ENCODE data around the gene SMIM3. TPM values are rescaled to one million over a fixed set of nuclear protein-coding genes. Genes with fewer than 3 reads are reported as not detected.
"Not testable (repeated sequence)": the region's sequence is repeated elsewhere in the genome, so short reads cannot be mapped to it uniquely, and the experiment has no call there.

SMIM3 gene
- total and polyA plus RNA-seq, 2 donors (not counting 1 experiment from before 2014, with no cell fraction given): 59.9 to 69.9 TPM

GRCh38 chr5:150836703-150837102 lies 58.1 kb downstream of the SMIM3 start:
- no peaks in the 10 kb centered on the region for H3K4me1 ChIP-seq (ENCODE audit: control insufficient read depth, extremely low read depth, insufficient read depth, low read length)
- no peak overlapping the region for H2AFZ ChIP-seq (ENCODE audit: low read length)
- no peak for DNase-seq (ENCODE audit: low read depth in 2 of 2)
- H4K20me1 ChIP-seq (ENCODE audit: control insufficient read depth, extremely low read depth, insufficient read depth, low read length): no peaks in the 10 kb centered on the region
- H3K4me2 ChIP-seq (ENCODE audit: extremely low read depth, insufficient read depth, low read length): no peak overlapping the region
- H3K36me3 ChIP-seq (ENCODE audit: control insufficient read depth, insufficient read depth, low read length): no peaks in the 10 kb centered on the region
- TF ChIP-seq EZH2 (IDR thresholded peaks at IDR 0.05; ENCODE audit: low read length, missing control alignments): no peak
- TF ChIP-seq CTCF (conservative IDR thresholded peaks at IDR 0.05 in 1 of 2, IDR thresholded peaks at IDR 0.05 in 1 of 2; ENCODE audit: low read depth in 1 of 2, low read length in 2 of 2): no peak
- no peak overlapping the region for H3K27ac ChIP-seq (ENCODE audit: insufficient read depth, low read length)
- H3K9ac ChIP-seq (ENCODE audit: insufficient read depth, low read length): no peak overlapping the region
- peaks cover 4% of the 10 kb centered on the region for H3K27me3 ChIP-seq (ENCODE audit: control insufficient read depth, insufficient read depth, low read length)
- H3K4me3 ChIP-seq (replicated peaks in 1 of 4; ENCODE audit: control extremely low read depth in 1 of 4, insufficient read depth in 1 of 4, low read depth in 3 of 4, low read length in 4 of 4): no peak overlapping the region
- H3K9me3 ChIP-seq (ENCODE audit: control insufficient read depth, insufficient read depth, low read depth, low read length): no peaks in the 10 kb centered on the region
- H3K79me2 ChIP-seq (ENCODE audit: control insufficient read depth, insufficient read depth, low read length): no peaks in the 10 kb centered on the region

- H2AFZ ChIP-seq (ENCODE audit: low read length); H3K4me3 ChIP-seq (replicated peaks in 1 of 4; ENCODE audit: control extremely low read depth in 1 of 4, insufficient read depth in 1 of 4, low read depth in 3 of 4, low read length in 4 of 4); H3K4me1 ChIP-seq (ENCODE audit: control insufficient read depth, extremely low read depth, insufficient read depth, low read length); H3K4me2 ChIP-seq (ENCODE audit: extremely low read depth, insufficient read depth, low read length); H3K79me2 ChIP-seq (ENCODE audit: control insufficient read depth, insufficient read depth, low read length); H3K27ac ChIP-seq (ENCODE audit: insufficient read depth, low read length); H3K9me3 ChIP-seq (ENCODE audit: control insufficient read depth, insufficient read depth, low read depth, low read length); H4K20me1 ChIP-seq (ENCODE audit: control insufficient read depth, extremely low read depth, insufficient read depth, low read length); DNase-seq (ENCODE audit: low read depth in 2 of 2); H3K27me3 ChIP-seq (ENCODE audit: control insufficient read depth, insufficient read depth, low read length); H3K9ac ChIP-seq (ENCODE audit: insufficient read depth, low read length); H3K36me3 ChIP-seq (ENCODE audit: control insufficient read depth, insufficient read depth, low read length): not testable (repeated sequence)
Measured at GRCh38 chr5:150845185-150845859, 66.8 kb downstream of the SMIM3 start.

DNA sequence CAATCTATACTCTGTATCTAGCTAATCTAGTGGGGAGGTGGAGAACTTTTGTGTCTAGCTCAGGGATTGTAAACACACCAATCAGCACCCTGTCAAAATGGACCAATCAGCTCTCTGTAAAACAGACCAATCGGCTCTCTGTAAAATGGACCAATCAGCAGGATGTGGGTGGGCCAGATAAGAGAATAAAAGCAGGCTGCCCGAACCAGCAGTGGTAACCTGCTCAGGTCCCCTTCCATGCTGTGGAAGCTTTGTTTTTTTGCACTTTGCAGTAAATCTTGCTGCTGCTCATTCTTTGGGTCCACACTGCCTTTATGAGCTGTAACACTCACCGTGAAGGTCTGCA lies 67.7 kb downstream of the SMIM3 start, which contains the start of gene IRGM:
TSS of gene IRGM (plus strand) at position 214 of the 346 bp plus-strand sequence. CDS start 1,603 bp downstream, outside the sequence.
- H3K79me2 ChIP-seq (ENCODE audit: control insufficient read depth, insufficient read depth, low read length); H3K27ac ChIP-seq (ENCODE audit: insufficient read depth, low read length); H3K27me3 ChIP-seq (ENCODE audit: control insufficient read depth, insufficient read depth, low read length); H3K9me3 ChIP-seq (ENCODE audit: control insufficient read depth, insufficient read depth, low read depth, low read length); H2AFZ ChIP-seq (ENCODE audit: low read length); H3K4me2 ChIP-seq (ENCODE audit: extremely low read depth, insufficient read depth, low read length); H4K20me1 ChIP-seq (ENCODE audit: control insufficient read depth, extremely low read depth, insufficient read depth, low read length); H3K9ac ChIP-seq (ENCODE audit: insufficient read depth, low read length); DNase-seq (ENCODE audit: low read depth in 2 of 2); H3K4me1 ChIP-seq (ENCODE audit: control insufficient read depth, extremely low read depth, insufficient read depth, low read length); H3K36me3 ChIP-seq (ENCODE audit: control insufficient read depth, insufficient read depth, low read length); H3K4me3 ChIP-seq (replicated peaks in 1 of 4; ENCODE audit: control extremely low read depth in 1 of 4, insufficient read depth in 1 of 4, low read depth in 3 of 4, low read length in 4 of 4): not testable (repeated sequence)

Other genes with a start within 250 kb of the SMIM3 start
- gene SYNPO, start 138.1 kb upstream of the SMIM3 start, total RNA-seq: 5.6 and 6.6 TPM in 2 replicates
- 9.8 and 10.5 TPM in 2 replicates for gene SYNPO, start 138.1 kb upstream of the SMIM3 start, polyA plus RNA-seq
- 0.33 and 0.77 TPM in 2 replicates for gene MYOZ3, start 117.5 kb upstream of the SMIM3 start, total RNA-seq
- gene MYOZ3, start 117.5 kb upstream of the SMIM3 start, polyA plus RNA-seq: 0.14 and 0.26 TPM in 2 replicates
- 14.1 and 15.4 TPM in 2 replicates for gene RBM22, start 77.7 kb upstream of the SMIM3 start, total RNA-seq
- 36.7 and 51.5 TPM in 2 replicates for gene RBM22, start 77.7 kb upstream of the SMIM3 start, polyA plus RNA-seq
- 44.7 and 67.2 TPM in 2 replicates for gene DCTN4, start 19.7 kb upstream of the SMIM3 start, total RNA-seq
- 60.0 and 60.8 TPM in 2 replicates for gene DCTN4, start 19.7 kb upstream of the SMIM3 start, polyA plus RNA-seq
- 0.17 TPM in 1 of 2 replicates, not detected in the other for gene IRGM, start 67.8 kb downstream of the SMIM3 start, total RNA-seq
- 0.17 TPM in 1 of 2 replicates, not detected in the other for gene IRGM, start 67.8 kb downstream of the SMIM3 start, polyA plus RNA-seq
- 8.0 and 9.9 TPM in 2 replicates for gene ZNF300, start 126.2 kb downstream of the SMIM3 start, total RNA-seq
- gene ZNF300, start 126.2 kb downstream of the SMIM3 start, polyA plus RNA-seq: 5.2 TPM in 2 replicates
- 126 and 182 TPM in 2 replicates for gene GPX3, start 241.8 kb downstream of the SMIM3 start, total RNA-seq
- 217 and 267 TPM in 2 replicates for gene GPX3, start 241.8 kb downstream of the SMIM3 start, polyA plus RNA-seq

All from fibroblast of lung (primary cell).